PFSK-1 (cell line): ENCODE measurements around the gene OPCML.

Experiments
- FOXP2 ChIP-seq: optimal IDR thresholded peaks from 2 replicates; pipeline ENCODE3; 2011; ENCODE audit warnings: borderline replicate concordance, control low read depth, inconsistent platforms; ENCODE audit not compliant: insufficient read depth; ENCODE audit errors: extremely low read length, extremely low read depth
- POLR2AphosphoS5 ChIP-seq: IDR thresholded peaks from 2 replicates; pipeline ENCODE4 v1.6.1; 2012; ENCODE audit warnings: low read depth, mild to moderate bottlenecking, control low read depth, low read length, moderate library complexity
- REST ChIP-seq, 2 experiments: IDR thresholded peaks; 2 replicates each; pipeline versions ENCODE4 v1.6.1 to v1.8.0; 2011 to 2012; ENCODE audit warnings: low read depth in 2 of 2, low read length in 2 of 2, control low read depth in 1 of 2, inconsistent platforms in 1 of 2, mild to moderate bottlenecking in 1 of 2, moderate library complexity in 1 of 2; ENCODE audit not compliant: insufficient read depth in 1 of 2
- SIN3A ChIP-seq: IDR thresholded peaks from 2 replicates; pipeline ENCODE4 v1.6.1; 2012; ENCODE audit warnings: mild to moderate bottlenecking, low read length, moderate library complexity, borderline replicate concordance; ENCODE audit not compliant: insufficient read depth
- TAF1 ChIP-seq: IDR thresholded peaks from 2 replicates; pipeline ENCODE4 v1.6.1; 2012; ENCODE audit warnings: low read length, control low read depth, borderline replicate concordance; ENCODE audit not compliant: insufficient read depth

OPCML gene

GRCh38 chr11:133127741-133128140 is 404.6 kb downstream of the OPCML start:
- no peak for TF ChIP-seq TAF1
- TF ChIP-seq REST (IDR thresholded peaks at IDR 0.05; ENCODE audit: insufficient read depth in 1 of 2, low read depth in 2 of 2, low read length in 2 of 2) = no peak
- no peak for TF ChIP-seq POLR2AphosphoS5
- no peak for TF ChIP-seq SIN3A
- no peak for TF ChIP-seq FOXP2

GRCh38 chr11:133123796-133124195 is 408.5 kb downstream of the OPCML start:
- TF ChIP-seq FOXP2 (no peak), SIN3A (no peak), TAF1 (no peak), POLR2AphosphoS5 (no peak), REST (IDR thresholded peaks at IDR 0.05; ENCODE audit: insufficient read depth in 1 of 2, low read depth in 2 of 2, low read length in 2 of 2) (no peak)

GRCh38 chr11:133123366-133123765 is 408.9 kb downstream of the OPCML start:
- TF ChIP-seq REST (IDR thresholded peaks at IDR 0.05; ENCODE audit: insufficient read depth in 1 of 2, low read depth in 2 of 2, low read length in 2 of 2) (no peak), TAF1 (no peak), SIN3A (no peak), POLR2AphosphoS5 (no peak), FOXP2 (no peak)

- no peak for TF ChIP-seq REST (IDR thresholded peaks at IDR 0.05; ENCODE audit: insufficient read depth in 1 of 2, low read depth in 2 of 2, low read length in 2 of 2)
- no peak for TF ChIP-seq FOXP2
- no peak for TF ChIP-seq TAF1
- no peak for TF ChIP-seq SIN3A
- TF ChIP-seq POLR2AphosphoS5 = no peak
These were observed 410.0 kb downstream of the OPCML start for GRCh38 chr11:133122256-133122655.

GRCh38 chr11:133118563-133119268 is 413.6 kb downstream of the OPCML start:
- TF ChIP-seq REST (IDR thresholded peaks at IDR 0.05; ENCODE audit: insufficient read depth in 1 of 2, low read depth in 2 of 2, low read length in 2 of 2) (no peak), POLR2AphosphoS5 (no peak), TAF1 (no peak)
